ENCODE results near the gene PABPN1. TPM values are rescaled to one million over a fixed set of nuclear protein-coding genes. Genes with fewer than 3 reads are reported as not detected.
A peak's percentile ranks its signal among the peaks of the same experiment; 100 is the strongest.

The PABPN1 gene
- total and polyA plus RNA-seq, 8 donors = 32.6 to 166 (median 53.4) TPM

GRCh38 chr14:23358553-23359166 lies 37.4 kb downstream of the PABPN1 start:
- intact Hi-C loops (cut with DNase I) = no loop called here
- FAIRE-seq (no peak), ATAC-seq (no peak), DNase-seq (peak in 1 of 6 donors; percentile 47)
- Histone ChIP-seq H3K36me3 (no peaks in the 10 kb centered on the region), H3K4me1 (no peaks in the 10 kb centered on the region), H3K27me3 (no peaks in the 10 kb centered on the region), H3K27ac (no peak overlapping the region), H3K4me3 (no peak overlapping the region), H3K9me3 (no peaks in the 10 kb centered on the region)
- no peak for TF ChIP-seq CTCF (IDR thresholded peaks at IDR 0.05)
- 82 to 85% methylated on average over 12 of the region's 12 CpGs for WGBS, 2 donors

GRCh38 chr14:23359167-23359626 lies 37.9 kb downstream of the PABPN1 start:
- intact Hi-C loops (cut with DNase I) = no loop called here

GRCh38 chr14:23359722-23360447 lies 38.6 kb downstream of the PABPN1 start:
- no peak for DNase-seq
- Histone ChIP-seq H3K27ac (no peak overlapping the region), H3K4me1 (no peaks in the 10 kb centered on the region), H3K27me3 (peaks cover 0 to 2% (median 0%) of the 10 kb centered on the region in 4 donors), H3K9me3 (no peaks in the 10 kb centered on the region), H3K36me3 (no peaks in the 10 kb centered on the region), H3K4me3 (no peak overlapping the region)
- intact Hi-C loops (cut with DNase I) = no loop called here
- no peak for FAIRE-seq
- WGBS, 2 donors = 80 to 90% methylated on average over 22 of the region's 22 CpGs
- no peak for TF ChIP-seq CTCF (IDR thresholded peaks at IDR 0.05)
- ATAC-seq = no peak

More at GRCh38 chr14:23359167-23359626, 37.9 kb downstream of the PABPN1 start:
- Histone ChIP-seq H3K36me3 (no peaks in the 10 kb centered on the region), H3K27me3 (no peaks in the 10 kb centered on the region), H3K27ac (no peak overlapping the region), H3K4me1 (no peaks in the 10 kb centered on the region), H3K9me3 (no peaks in the 10 kb centered on the region), H3K4me3 (no peak overlapping the region)
- no peak for TF ChIP-seq CTCF (IDR thresholded peaks at IDR 0.05)
- 74 to 83% methylated on average over 10 to 11 of the region's 11 CpGs for WGBS, 2 donors
- no peak for FAIRE-seq
- peak in 1 of 6 donors; percentile 65 for DNase-seq
- no peak for ATAC-seq

DNA sequence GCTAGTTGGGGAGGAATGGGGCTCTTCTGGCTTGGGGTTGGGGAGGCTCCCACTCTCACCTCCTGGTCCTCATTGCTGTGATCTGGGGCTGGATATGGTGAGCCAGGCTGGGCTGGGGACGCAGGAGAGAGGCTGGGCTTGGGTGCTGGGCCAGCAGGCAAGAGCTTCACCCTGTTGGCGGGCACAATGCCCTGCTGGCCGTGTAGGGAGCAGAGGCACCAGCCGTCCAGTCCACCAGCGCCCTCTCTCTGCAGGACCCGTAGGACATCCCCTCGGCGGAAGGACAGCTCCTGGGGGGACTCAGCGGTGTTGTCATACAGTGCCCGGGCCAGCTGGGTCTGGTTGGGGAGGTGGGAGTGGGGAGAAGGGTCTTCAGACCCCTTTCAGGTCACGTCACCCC lies 39.2 kb downstream of the PABPN1 start:
- FAIRE-seq (no peak), ATAC-seq (no peak), DNase-seq (peak in 1 of 6 donors; percentile 57)
- no peaks in the 10 kb centered on the region for H3K9me3 ChIP-seq
- intact Hi-C loops (cut with DNase I) = no loop called here
- no peak for TF ChIP-seq CTCF (IDR thresholded peaks at IDR 0.05)
- 62 to 77% methylated on average over 10 to 11 of the region's 11 CpGs for WGBS, 2 donors
- no peak overlapping the region for H3K4me3 ChIP-seq
- no peak overlapping the region for H3K27ac ChIP-seq
- H3K36me3 ChIP-seq = no peaks in the 10 kb centered on the region
- H3K27me3 ChIP-seq = peaks cover 0 to 6% (median 0%) of the 10 kb centered on the region in 4 donors
- H3K4me1 ChIP-seq = no peaks in the 10 kb centered on the region

- no peaks in the 10 kb centered on the region for H3K4me1 ChIP-seq
These were observed 40.1 kb downstream of the PABPN1 start for GRCh38 chr14:23361320-23361719.

More at GRCh38 chr14:23361320-23361719, 40.1 kb downstream of the PABPN1 start:
- peak in 1 of 4 donors; percentile 11 for ATAC-seq
- DNase-seq = no peak
- no peak overlapping the region for H3K27ac ChIP-seq
- TF ChIP-seq CTCF (IDR thresholded peaks at IDR 0.05) = no peak
- intact Hi-C loops (cut with DNase I) = no loop called here
- H3K9me3 ChIP-seq = no peaks in the 10 kb centered on the region
- no peak for FAIRE-seq
- peaks cover 0 to 9% (median 0%) of the 10 kb centered on the region in 4 donors for H3K27me3 ChIP-seq
- no peak overlapping the region for H3K4me3 ChIP-seq
- no peaks in the 10 kb centered on the region for H3K36me3 ChIP-seq
